GM23338 (cell line): ENCODE measurements around the gene ISG15.

ENCODE experiments used
- CREB1 ChIP-seq: fragments of 250-450 bp; sonication (Bioruptor Pico); IDR thresholded peaks from 2 replicates; pipeline ENCODE4 v1.5.0; 2020; ENCODE audit warnings: low read depth, mild to moderate bottlenecking, moderate library complexity
- CTCF ChIP-seq, 2 experiments: fragments of 200-600 bp in 1 of 2; sonication (generic) in 1 of 2; conservative IDR thresholded peaks; 2 replicates each; pipeline versions ENCODE4 v1.5.1 to v1.6.1; 2016 to 2017; ENCODE audit warnings: antibody characterized with exemption in 2 of 2, low read depth in 2 of 2, mild to moderate bottlenecking in 2 of 2, moderate library complexity in 1 of 2
- ETS1 ChIP-seq: IDR thresholded peaks from 2 replicates; pipeline ENCODE4 v1.6.1; 2016; ENCODE audit warnings: antibody characterized with exemption
- EZH2 ChIP-seq: fragments of 200-600 bp; sonication (generic); IDR thresholded peaks from one replicate; pipeline ENCODE4 v1.8.0; 2017; ENCODE audit warnings: antibody characterized with exemption, mild to moderate bottlenecking, low read depth; ENCODE audit not compliant: unreplicated experiment
- EZH2phosphoT487 ChIP-seq: fragments of 200-600 bp; sonication (generic); IDR thresholded peaks from one replicate; pipeline ENCODE4 v1.8.1; 2018; ENCODE audit warnings: antibody characterized with exemption; ENCODE audit not compliant: unreplicated experiment
- JUNB ChIP-seq: IDR thresholded peaks from one replicate; pipeline ENCODE4 v1.6.1; 2016; ENCODE audit warnings: antibody characterized with exemption; ENCODE audit not compliant: unreplicated experiment
- POLR2AphosphoS5 ChIP-seq: IDR thresholded peaks from 2 replicates; pipeline ENCODE4 v1.6.1; 2016; ENCODE audit warnings: antibody characterized with exemption, low read depth
- STAT1 ChIP-seq: IDR thresholded peaks from one replicate; pipeline ENCODE4 v1.6.1; 2016; ENCODE audit warnings: antibody characterized with exemption; ENCODE audit not compliant: unreplicated experiment
- ZNF114 ChIP-seq: fragments of 250-450 bp; sonication (Bioruptor Pico); IDR thresholded peaks from 2 replicates; pipeline ENCODE4 v1.5.0; 2020; ENCODE audit warnings: mild to moderate bottlenecking, moderate library complexity
- TF ChIP-seq, protein P1 (sequence below): IDR thresholded peaks from one replicate; pipeline ENCODE4 v1.6.1; 2018; ENCODE audit warnings: antibody characterized with exemption; ENCODE audit not compliant: unreplicated experiment

- TF ChIP-seq CTCF (conservative IDR thresholded peaks at IDR 0.05; ENCODE audit: low read depth in 2 of 2) (no peak), STAT1 (no peak), POLR2AphosphoS5 (no peak), CREB1 (CRISPR knock-in tag) (no peak), EZH2 (peak; percentile 36), EZH2phosphoT487 (no peak), ZNF114 (CRISPR knock-in tag) (no peak), JUNB (no peak), ETS1 (no peak)
- TF ChIP-seq, protein P1, sequence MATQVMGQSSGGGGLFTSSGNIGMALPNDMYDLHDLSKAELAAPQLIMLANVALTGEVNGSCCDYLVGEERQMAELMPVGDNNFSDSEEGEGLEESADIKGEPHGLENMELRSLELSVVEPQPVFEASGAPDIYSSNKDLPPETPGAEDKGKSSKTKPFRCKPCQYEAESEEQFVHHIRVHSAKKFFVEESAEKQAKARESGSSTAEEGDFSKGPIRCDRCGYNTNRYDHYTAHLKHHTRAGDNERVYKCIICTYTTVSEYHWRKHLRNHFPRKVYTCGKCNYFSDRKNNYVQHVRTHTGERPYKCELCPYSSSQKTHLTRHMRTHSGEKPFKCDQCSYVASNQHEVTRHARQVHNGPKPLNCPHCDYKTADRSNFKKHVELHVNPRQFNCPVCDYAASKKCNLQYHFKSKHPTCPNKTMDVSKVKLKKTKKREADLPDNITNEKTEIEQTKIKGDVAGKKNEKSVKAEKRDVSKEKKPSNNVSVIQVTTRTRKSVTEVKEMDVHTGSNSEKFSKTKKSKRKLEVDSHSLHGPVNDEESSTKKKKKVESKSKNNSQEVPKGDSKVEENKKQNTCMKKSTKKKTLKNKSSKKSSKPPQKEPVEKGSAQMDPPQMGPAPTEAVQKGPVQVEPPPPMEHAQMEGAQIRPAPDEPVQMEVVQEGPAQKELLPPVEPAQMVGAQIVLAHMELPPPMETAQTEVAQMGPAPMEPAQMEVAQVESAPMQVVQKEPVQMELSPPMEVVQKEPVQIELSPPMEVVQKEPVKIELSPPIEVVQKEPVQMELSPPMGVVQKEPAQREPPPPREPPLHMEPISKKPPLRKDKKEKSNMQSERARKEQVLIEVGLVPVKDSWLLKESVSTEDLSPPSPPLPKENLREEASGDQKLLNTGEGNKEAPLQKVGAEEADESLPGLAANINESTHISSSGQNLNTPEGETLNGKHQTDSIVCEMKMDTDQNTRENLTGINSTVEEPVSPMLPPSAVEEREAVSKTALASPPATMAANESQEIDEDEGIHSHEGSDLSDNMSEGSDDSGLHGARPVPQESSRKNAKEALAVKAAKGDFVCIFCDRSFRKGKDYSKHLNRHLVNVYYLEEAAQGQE = no peak
Measured at GRCh38 chr1:996851-997712, 16.2 kb upstream of the ISG15 start.
